SJCRH30 (cell line): ENCODE measurements around the gene SH2D6. TPM values are rescaled to one million over a fixed set of nuclear protein-coding genes. Genes with fewer than 3 reads are reported as not detected.

Source experiments
- DNase-seq, 2 experiments: peaks; one replicate each; pipeline ENCODE4 v3.0.0-alpha.2; 2015 to 2020
- H3K27ac ChIP-seq: fragments of 250-450 bp; sonication (Bioruptor Pico); 2 replicates; pipeline ENCODE4 v1.5.1; 2020; ENCODE audit warnings: mild to moderate bottlenecking, moderate library complexity
- H3K27me3 ChIP-seq: fragments of 250-450 bp; sonication (Bioruptor Pico); 2 replicates; pipeline ENCODE4 v1.5.1; 2020; ENCODE audit warnings: mild to moderate bottlenecking, moderate library complexity
- H3K36me3 ChIP-seq: fragments of 250-450 bp; sonication (Bioruptor Pico); 2 replicates; pipeline ENCODE4 v1.5.1; 2020; ENCODE audit warnings: mild to moderate bottlenecking, moderate library complexity
- H3K4me1 ChIP-seq: fragments of 250-450 bp; sonication (Bioruptor Pico); 2 replicates; pipeline ENCODE4 v1.5.1; 2020; ENCODE audit warnings: mild to moderate bottlenecking, moderate library complexity
- H3K4me3 ChIP-seq: fragments of 250-450 bp; sonication (Bioruptor Pico); 2 replicates; pipeline ENCODE4 v1.5.1; 2020; ENCODE audit warnings: mild to moderate bottlenecking, moderate library complexity
- H3K9me3 ChIP-seq: fragments of 250-450 bp; sonication (Bioruptor Pico); replicated peaks from 2 replicates; pipeline ENCODE4 v1.5.1; 2020; ENCODE audit warnings: mild to moderate bottlenecking, moderate library complexity
- total RNA-seq: library from RNA; depleted of rRNA; stranded (reverse); fragments of >200 nt; shearing (Covaris generic); gene quantifications from 2 replicates; pipeline ENCODE4 v1.2.3, GENCODE V29; 2014

Gene SH2D6
- total RNA-seq, 1 experiment from 2014 or later: 0.77 TPM

- DNase-seq: no peak
- no peak overlapping the region for H3K4me3 ChIP-seq
- H3K36me3 ChIP-seq: no peaks in the 10 kb centered on the region
- H3K27me3 ChIP-seq: no peaks in the 10 kb centered on the region
- H3K9me3 ChIP-seq: no peaks in the 10 kb centered on the region
- H3K4me1 ChIP-seq: no peaks in the 10 kb centered on the region
- H3K27ac ChIP-seq: no peak overlapping the region
Measured at GRCh38 chr2:85393836-85394235, 24.7 kb upstream of the SH2D6 start.

DNA sequence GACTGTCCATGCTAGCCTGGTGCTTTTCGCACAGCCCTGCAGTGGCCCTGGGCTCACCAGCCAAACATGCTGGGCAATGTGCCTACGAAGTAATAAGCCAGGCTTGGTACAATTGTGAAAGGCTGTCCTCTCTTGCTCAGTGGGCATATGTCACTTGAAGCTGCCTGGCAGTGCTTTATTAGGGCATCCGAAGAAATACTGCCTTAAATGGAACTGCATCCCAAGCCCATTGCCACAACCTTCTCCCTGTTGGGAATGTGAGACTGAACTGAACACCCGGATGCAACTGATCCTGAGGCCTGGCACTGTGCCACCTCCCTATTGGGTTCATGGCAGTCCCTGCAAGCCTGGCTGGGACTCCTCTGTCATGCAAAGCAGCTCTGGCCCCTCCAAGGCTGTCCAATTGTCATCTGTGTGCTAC is 24.2 kb upstream of the SH2D6 start:
- no peak overlapping the region for H3K4me3 ChIP-seq
- no peaks in the 10 kb centered on the region for H3K36me3 ChIP-seq
- no peaks in the 10 kb centered on the region for H3K4me1 ChIP-seq
- H3K27ac ChIP-seq: no peak overlapping the region
- no peaks in the 10 kb centered on the region for H3K9me3 ChIP-seq
- DNase-seq: peak; percentile 36 to 54
- no peaks in the 10 kb centered on the region for H3K27me3 ChIP-seq

GRCh38 chr2:85394976-85395375 is 23.5 kb upstream of the SH2D6 start:
- H3K4me3 ChIP-seq: no peak overlapping the region
- H3K27me3 ChIP-seq: no peaks in the 10 kb centered on the region
- H3K9me3 ChIP-seq: no peaks in the 10 kb centered on the region
- DNase-seq: no peak
- no peaks in the 10 kb centered on the region for H3K4me1 ChIP-seq
- no peak overlapping the region for H3K27ac ChIP-seq
- no peaks in the 10 kb centered on the region for H3K36me3 ChIP-seq

DNA sequence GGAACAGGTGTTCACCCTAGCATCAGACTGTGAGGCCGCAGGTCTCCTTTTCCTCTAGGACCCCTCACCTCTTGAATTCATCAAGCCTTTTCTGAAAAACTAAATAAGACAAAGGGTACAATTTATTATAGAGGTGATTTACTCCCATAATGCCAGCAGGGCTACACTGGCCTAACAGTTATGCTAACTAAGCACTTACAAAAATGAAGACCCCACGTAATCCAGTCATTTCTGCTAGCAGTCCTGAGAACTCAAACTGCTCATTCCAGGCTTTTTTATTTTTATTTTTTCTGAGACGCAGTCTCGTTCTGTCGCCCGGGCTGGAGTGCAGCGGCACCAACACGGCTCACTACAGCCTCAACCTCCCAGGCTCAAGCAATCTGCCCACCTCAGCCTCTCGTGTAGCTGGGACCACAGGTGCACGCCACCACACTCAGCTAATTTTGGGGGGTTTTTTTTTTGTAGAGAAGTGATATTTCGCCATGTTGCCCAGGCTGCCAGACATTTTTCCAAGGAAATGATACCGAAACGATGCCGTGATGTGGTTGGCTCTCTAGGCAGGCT is 22.5 kb upstream of the SH2D6 start:
- Histone ChIP-seq H3K36me3 (no peaks in the 10 kb centered on the region), H3K4me1 (no peaks in the 10 kb centered on the region), H3K27ac (no peak overlapping the region), H3K4me3 (no peak overlapping the region), H3K9me3 (no peaks in the 10 kb centered on the region), H3K27me3 (no peaks in the 10 kb centered on the region)
- DNase-seq: no peak

- no peak overlapping the region for H3K4me3 ChIP-seq
- no peaks in the 10 kb centered on the region for H3K36me3 ChIP-seq
- H3K27ac ChIP-seq: no peak overlapping the region
- no peaks in the 10 kb centered on the region for H3K9me3 ChIP-seq
- H3K4me1 ChIP-seq: no peaks in the 10 kb centered on the region
- no peak for DNase-seq
- H3K27me3 ChIP-seq: no peaks in the 10 kb centered on the region
Measured at GRCh38 chr2:85396531-85397470, 21.7 kb upstream of the SH2D6 start.

- H3K27ac ChIP-seq: no peak overlapping the region
- H3K4me1 ChIP-seq: no peaks in the 10 kb centered on the region
- H3K9me3 ChIP-seq: peaks cover 2% of the 10 kb centered on the region; the same call in 1 of the 2 replicates
- no peak for DNase-seq
- no peaks in the 10 kb centered on the region for H3K27me3 ChIP-seq
- no peak overlapping the region for H3K4me3 ChIP-seq
- H3K36me3 ChIP-seq: no peaks in the 10 kb centered on the region
Measured at GRCh38 chr2:85397925-85398331, 20.6 kb upstream of the SH2D6 start.

- DNase-seq: no peak
- H3K4me3 ChIP-seq: no peak overlapping the region
- H3K36me3 ChIP-seq: no peaks in the 10 kb centered on the region
- H3K9me3 ChIP-seq: peaks cover 8% of the 10 kb centered on the region
- H3K27me3 ChIP-seq: no peaks in the 10 kb centered on the region
- no peak overlapping the region for H3K27ac ChIP-seq
- H3K4me1 ChIP-seq: no peaks in the 10 kb centered on the region
Measured at GRCh38 chr2:85398426-85399182, 19.9 kb upstream of the SH2D6 start.

- DNase-seq: no peak
- no peaks in the 10 kb centered on the region for H3K27me3 ChIP-seq
- no peaks in the 10 kb centered on the region for H3K4me1 ChIP-seq
- H3K36me3 ChIP-seq: no peaks in the 10 kb centered on the region
- no peak overlapping the region for H3K4me3 ChIP-seq
- H3K27ac ChIP-seq: no peak overlapping the region
- H3K9me3 ChIP-seq: peaks cover 12% of the 10 kb centered on the region
Measured at GRCh38 chr2:85399183-85399455, 19.4 kb upstream of the SH2D6 start.

- Histone ChIP-seq H3K27ac (no peak overlapping the region), H3K4me1 (no peaks in the 10 kb centered on the region), H3K27me3 (no peaks in the 10 kb centered on the region), H3K36me3 (no peaks in the 10 kb centered on the region), H3K4me3 (no peak overlapping the region), H3K9me3 (peaks cover 14% of the 10 kb centered on the region)
- DNase-seq: no peak
Measured at GRCh38 chr2:85400023-85400422, 18.5 kb upstream of the SH2D6 start.

DNA sequence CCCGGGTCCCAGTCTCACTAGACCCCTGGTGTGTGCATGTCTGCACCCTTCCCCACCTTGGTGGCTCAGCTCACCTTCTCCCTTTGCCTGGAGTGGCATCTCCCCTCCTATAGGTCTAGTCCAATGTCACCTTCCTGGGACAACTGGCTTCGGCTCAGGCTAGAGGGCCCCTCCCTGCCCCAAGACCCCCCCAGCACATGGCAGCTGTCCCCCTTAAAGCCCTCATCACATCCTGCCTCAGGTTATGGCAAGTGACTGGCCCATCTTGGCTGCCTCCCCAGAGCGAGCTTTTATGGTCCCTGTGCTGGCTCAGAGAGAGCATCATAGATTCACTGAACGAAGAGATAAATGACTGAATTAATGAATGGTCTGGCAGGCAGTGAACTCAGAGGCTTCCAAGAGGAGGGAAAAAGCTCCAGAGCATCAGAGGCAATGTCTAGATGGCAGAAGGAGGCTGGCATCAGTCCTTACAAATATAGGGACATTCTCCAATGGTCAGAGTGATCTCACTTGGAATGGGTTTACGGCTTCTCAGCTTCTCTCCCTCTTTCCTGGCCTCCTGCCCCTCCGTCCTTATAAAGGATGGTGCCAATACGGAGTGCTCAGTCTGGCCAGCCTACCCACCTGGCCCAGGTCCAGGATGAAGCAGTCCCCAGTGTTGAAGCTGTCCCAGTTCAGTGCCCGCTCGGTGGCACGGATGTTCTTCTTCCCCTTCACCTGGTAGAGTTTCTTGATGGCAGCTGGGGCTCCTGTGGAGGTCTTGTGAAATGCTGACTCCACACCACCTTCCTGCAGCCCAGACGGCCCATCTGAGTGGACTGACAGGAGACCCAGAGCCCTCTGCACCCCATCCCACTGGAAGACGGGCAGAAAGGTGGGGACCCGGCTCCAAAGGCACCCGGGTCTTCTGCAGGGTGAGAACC is 17.7 kb upstream of the SH2D6 start:
- peaks cover 14% of the 10 kb centered on the region for H3K9me3 ChIP-seq
- DNase-seq: no peak

DNA sequence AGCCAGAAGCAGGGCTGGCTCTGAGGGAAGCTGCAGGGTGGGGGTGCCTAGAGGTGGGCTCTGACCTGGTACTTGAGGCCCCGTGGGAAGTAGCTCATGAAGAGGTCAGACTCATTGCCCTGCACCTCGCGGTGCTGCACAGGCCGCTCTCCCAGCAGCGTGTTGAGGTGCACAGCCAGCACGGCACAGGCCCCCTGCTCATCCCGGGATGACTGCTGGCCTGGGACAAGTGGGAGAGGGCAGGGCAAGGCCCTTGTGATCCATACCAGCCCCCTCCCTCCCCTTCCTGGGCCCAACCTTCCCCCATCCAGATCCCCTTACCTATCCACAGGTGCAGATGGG is 17.1 kb upstream of the SH2D6 start:
- H3K9me3 ChIP-seq: peaks cover 14% of the 10 kb centered on the region

More for the DNA sequence above, 17.7 kb upstream of the SH2D6 start:
- Histone ChIP-seq H3K4me3 (no peak overlapping the region), H3K27me3 (no peaks in the 10 kb centered on the region), H3K27ac (no peak overlapping the region), H3K4me1 (no peaks in the 10 kb centered on the region), H3K36me3 (no peaks in the 10 kb centered on the region)

DNA sequence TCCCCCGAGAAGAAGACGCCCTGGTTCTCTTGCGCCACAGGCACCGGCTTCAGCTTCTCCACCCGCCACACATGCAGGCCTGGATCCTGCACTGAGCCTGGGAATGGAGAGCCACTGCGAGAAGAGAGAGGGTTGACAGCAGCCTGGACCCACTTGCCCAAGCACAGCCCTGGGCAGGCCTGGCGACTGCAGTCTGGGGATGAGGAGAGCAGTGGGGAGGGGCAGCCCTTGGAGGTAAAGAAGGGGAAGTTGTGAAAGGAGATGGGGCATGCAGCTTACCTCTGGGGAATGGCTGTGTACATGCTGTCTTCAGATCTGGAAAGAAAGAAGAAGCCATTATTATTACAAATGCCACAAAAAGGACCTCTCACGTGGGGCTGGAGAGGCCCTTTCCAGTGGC is 16.7 kb upstream of the SH2D6 start:
- no peak overlapping the region for H3K4me3 ChIP-seq
- H3K9me3 ChIP-seq: peaks cover 14% of the 10 kb centered on the region
- H3K27me3 ChIP-seq: no peaks in the 10 kb centered on the region
- no peaks in the 10 kb centered on the region for H3K4me1 ChIP-seq
- no peak for DNase-seq
- H3K27ac ChIP-seq: no peak overlapping the region
- no peaks in the 10 kb centered on the region for H3K36me3 ChIP-seq

More for the DNA sequence above, 17.1 kb upstream of the SH2D6 start:
- DNase-seq: no peak
- no peaks in the 10 kb centered on the region for H3K27me3 ChIP-seq
- H3K4me3 ChIP-seq: no peak overlapping the region
- H3K27ac ChIP-seq: no peak overlapping the region
- H3K4me1 ChIP-seq: no peaks in the 10 kb centered on the region
- H3K36me3 ChIP-seq: no peaks in the 10 kb centered on the region

DNA sequence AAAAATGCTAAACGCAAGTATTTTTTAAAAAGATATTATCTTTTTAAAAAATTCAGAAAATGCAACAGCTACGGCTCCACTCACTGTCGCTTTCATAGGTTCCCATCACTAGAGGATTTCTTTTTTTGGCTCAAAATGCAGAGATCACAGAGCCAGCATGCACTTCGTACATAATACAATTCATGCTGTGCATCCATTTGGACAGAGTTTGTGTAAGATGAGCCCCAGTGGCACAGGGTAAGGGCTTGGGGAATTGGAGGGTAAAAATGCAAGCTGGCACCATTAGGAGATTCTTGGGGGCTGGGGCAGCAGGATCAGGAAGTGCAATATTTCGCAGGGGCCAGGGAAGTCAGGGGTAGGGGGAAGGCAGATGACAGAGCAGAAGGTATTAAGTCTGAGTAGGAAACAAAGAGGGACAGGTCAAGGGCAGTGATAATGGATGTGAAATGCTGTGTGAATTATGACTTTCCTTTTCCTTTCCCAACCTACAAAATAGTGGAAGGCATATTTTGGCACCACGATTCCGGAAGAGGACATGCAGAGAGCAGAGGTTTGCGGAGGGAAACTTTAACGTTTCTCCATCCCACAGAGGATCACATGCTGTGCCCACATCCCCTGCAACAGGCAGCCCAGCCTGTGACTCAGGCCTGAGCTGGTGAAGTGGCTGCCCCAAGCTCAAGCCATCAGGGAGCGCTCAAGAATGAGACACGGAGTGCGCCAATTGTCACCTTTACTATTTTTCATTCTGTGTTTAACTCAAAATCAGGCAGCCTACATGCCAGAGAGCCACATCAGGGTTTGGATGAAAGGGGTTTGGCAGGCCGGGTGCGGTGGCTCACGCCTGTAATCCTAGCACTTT is 13.1 kb upstream of the SH2D6 start:
- H3K36me3 ChIP-seq: no peaks in the 10 kb centered on the region
- no peak overlapping the region for H3K27ac ChIP-seq
- H3K9me3 ChIP-seq: peaks cover 14% of the 10 kb centered on the region
- peaks cover 4% of the 10 kb centered on the region; the same call in 1 of the 2 replicates for H3K4me1 ChIP-seq
- no peak for DNase-seq
- H3K4me3 ChIP-seq: no peak overlapping the region
- no peaks in the 10 kb centered on the region for H3K27me3 ChIP-seq
